GM21515 (cell line): ENCODE results near the gene SMIM1.
"Not testable (repeated sequence)": the region's sequence is repeated elsewhere in the genome, so short reads cannot be mapped to it uniquely, and the experiment has no call there.

ENCODE experiments used
- ATAC-seq: cut with Tn5 transposase; IDR thresholded peaks from one replicate; pipeline ENCODE4 v1.9.1; 2021; ENCODE audit not compliant: unreplicated experiment

The SMIM1 gene

GRCh38 chr1:3789421-3790300, 17.1 kb downstream of the SMIM1 start:
- no peak for ATAC-seq

DNA sequence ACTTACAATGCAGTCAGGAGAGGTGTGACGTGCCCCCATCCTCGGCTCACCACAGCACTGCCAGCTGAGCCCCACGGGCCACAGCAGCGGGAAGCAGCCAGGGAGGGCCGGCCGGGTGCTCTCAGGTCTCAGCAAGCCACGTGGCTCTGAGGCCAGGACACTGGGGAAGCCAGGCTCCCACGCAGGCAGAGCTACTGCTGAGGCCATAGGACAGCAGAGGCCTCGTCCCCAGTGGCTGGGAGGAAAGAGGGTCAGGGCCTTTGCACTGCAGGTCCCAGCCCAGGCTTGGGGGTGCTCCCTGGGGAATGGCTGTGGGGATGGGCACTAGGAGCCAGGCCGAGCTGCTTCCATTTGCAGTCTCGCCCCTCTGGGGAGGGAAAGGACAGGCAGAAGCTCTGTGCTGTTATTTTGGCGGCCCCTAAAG, 18.0 kb downstream of the SMIM1 start:
- no peak for ATAC-seq

DNA sequence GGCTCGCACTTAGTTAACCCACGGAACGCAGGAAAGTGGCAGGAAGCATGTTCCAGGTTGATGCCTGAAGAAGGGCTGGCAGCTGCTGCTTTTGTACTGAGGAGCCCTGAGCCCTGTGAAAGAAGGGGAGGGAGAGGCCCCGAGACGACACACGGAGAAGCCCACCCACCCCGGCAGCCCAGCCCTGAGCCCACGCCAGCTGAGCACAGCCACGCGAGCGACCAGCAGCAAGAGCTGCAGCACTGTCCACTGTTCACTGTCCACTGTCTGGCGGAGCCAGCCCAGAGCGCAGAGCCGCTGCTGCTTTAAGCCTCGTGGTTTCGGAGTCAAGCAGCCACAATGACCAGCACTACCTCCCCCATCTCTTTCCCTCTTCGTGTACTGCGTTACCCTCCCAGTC, 18.4 kb downstream of the SMIM1 start:
- ATAC-seq: no peak

- peak; percentile 33 for ATAC-seq
These were observed 23.1 kb downstream of the SMIM1 start for GRCh38 chr1:3795453-3796214.

DNA sequence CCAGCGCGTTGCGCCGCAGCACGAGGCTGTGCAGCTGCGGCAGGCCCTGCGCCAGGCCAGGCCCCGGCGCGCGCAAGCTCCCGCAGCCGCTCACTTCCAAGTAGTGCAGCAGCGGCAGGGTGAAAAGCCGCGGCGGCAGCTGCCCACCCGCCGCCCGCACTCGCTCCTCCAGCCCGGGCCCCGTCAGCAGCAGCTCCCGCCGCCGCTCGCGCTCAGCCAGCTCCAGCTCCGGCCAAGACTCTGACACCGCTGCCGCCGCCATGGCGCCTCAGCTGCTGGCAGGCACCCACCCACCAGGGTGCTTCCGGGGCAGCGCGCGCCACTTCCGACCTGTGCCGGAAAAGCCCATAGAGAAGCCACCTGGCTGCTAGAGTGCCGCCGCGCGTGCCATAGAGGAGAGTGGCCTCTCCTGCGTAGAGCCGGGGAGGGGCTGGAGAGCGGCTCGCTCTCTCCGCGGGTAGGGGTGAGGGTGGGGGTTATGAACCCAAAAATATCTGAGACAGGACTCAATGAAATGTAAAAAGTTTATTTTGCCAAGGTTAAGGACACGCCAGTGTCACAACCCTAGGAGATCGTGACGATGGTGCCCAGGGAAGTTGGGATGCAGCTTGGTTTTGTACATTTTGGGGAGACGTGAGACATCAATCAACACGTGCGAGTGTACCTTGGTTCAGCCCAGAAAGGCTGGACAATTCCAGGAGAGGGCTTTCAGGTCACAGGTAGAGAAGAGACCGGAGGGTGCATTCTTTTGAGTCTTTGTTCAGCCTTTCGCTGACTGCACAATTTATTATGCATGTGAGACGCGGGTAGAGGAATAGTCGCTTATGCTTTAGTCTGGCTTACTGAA, 23.9 kb downstream of the SMIM1 start, which contains the start of gene LRRC47:
Gene LRRC47, minus strand, starts transcription at position 284 of the 847 bp plus-strand sequence. Its CDS starts 22 bp downstream, at position 262.
- peak; percentile 93 for ATAC-seq

GRCh38 chr1:3799976-3800685, 27.6 kb downstream of the SMIM1 start:
- ATAC-seq: no peak

DNA sequence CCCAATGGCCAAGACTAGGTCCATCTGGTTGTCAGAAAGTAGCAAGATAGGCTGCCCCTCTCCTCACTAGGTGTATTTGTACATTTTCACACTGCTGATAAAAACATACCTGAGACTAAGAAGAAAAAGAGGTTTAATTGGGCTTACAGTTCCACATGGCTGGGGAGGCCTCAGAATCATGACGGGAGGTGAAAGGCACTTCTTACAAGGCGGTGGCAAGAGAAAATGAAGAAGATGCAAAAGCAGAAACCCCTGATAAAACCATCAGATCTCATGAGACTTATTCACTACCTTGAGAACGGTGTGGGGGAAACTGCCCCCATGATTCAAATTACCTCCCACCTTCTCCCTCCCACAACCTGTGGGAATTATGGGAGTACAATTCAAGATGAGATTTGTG, 28.2 kb downstream of the SMIM1 start:
- not testable (repeated sequence) for ATAC-seq

- ATAC-seq: no peak
These were observed 31.5 kb downstream of the SMIM1 start for GRCh38 chr1:3803905-3804626.

DNA sequence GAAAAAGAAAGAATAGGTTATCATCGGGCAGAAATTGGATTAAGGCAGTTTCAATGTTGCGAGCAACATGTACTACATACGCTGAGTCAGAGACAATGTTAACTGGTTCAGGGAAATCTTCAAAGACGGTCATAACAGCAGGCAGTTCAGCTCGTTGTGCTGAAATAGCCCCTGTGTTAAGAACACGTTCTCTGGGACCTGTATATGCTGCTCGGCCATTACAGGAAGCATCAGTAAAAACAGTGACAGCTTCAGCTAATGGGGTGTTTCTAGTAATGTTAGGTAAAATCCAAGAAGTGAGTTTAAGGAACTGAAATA, 32.0 kb downstream of the SMIM1 start:
- not testable (repeated sequence) for ATAC-seq

DNA sequence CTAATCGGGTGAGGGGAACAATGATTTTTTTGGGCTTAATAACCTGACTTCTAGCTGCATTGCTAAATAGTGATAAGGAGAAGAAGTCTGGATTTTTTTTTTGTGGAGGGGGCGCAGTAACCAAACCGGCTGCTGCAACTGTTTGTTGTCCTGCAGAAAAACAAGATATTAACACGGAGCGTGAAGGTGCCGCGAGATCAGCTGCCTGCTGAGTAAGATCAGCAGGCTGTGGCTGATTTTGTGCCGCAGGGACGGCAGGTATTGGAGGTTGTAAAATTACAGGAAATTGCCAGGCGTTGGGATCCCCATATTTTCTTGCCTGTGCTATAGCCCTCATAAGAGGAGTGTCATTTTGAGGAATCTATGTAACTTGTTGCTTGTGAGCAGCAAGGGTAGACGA, 32.5 kb downstream of the SMIM1 start:
- ATAC-seq: no peak

DNA sequence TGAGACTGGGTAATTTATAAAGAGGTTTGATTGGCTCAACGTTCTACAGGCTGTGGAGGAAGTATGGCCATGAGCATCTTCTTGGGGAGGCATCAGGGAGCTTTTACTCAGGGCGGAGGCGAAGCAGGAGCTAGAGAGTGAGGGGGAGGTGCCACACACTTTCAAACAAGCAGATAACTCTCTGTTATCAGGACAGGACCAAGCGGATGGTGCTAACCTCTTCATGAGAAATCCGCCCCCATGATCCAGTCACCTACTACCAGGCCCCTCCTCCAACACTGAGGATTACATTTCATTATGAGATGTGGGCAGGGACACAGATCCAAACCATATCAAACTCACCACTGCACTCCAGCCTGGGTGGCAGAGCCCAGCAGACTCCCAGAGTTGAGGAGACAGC, 35.2 kb downstream of the SMIM1 start:
- ATAC-seq: no peak

- no peak for ATAC-seq
These were observed 37.1 kb downstream of the SMIM1 start for GRCh38 chr1:3809680-3810079.

GRCh38 chr1:3810149-3810761, 37.7 kb downstream of the SMIM1 start:
- not testable (repeated sequence) for ATAC-seq

DNA sequence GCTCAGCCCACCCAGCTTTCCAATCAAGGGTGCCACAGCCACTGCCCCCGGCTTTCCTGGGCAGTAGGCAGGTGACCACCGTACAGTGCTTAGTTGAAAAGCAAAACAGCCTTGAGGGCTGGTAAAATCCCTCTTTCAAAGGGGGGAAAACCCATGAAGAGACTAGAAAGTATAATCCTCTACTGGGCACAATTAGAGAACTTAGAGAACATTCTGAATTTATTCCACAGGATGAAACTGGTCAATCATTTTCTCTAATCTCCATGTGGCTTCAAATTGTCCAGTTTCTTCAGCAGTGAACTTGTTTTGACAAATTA, 39.0 kb downstream of the SMIM1 start:
- no peak for ATAC-seq

- ATAC-seq: no peak
These were observed 41.5 kb downstream of the SMIM1 start for GRCh38 chr1:3814065-3814464.

DNA sequence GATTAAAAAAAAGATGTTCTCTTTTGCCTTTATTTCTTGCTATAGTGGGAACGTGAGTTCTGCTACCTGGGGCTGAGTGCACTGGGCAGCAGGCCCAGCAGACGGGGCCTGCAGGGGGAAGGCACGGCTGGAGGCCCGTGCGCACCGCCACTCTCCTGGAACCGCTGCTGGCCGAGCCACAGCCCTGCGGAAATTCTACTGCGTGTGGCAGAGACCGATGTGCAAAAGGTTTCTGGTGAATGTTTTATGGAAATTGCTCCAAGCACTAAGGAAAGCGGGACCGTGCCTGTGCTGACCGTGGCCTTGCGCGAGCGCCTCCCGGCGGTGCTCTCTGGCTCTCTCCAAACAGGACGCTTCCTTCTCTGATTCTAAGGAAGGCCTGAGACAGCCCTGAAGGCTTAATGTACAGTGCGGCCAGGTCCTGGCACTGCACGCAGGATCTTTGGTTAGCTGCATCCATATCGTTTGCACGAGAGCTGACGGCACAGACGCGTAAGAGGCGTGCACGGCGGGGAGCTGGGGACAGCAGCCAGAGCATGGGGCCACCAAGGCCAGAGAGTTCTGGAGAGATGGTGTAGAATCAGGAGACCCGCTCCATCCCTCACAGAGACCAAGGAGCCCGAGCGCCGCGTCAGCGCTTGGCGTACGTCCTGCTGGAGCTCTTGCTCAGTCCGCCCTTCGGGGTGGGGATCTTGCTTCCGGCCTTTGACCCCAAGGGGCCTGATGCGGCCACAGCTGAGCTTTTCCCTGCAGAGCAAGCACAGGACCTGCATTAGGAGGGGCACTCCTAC, 42.4 kb downstream of the SMIM1 start:
- ATAC-seq: no peak

GRCh38 chr1:3816331-3817137, 44.0 kb downstream of the SMIM1 start:
- no peak for ATAC-seq

DNA sequence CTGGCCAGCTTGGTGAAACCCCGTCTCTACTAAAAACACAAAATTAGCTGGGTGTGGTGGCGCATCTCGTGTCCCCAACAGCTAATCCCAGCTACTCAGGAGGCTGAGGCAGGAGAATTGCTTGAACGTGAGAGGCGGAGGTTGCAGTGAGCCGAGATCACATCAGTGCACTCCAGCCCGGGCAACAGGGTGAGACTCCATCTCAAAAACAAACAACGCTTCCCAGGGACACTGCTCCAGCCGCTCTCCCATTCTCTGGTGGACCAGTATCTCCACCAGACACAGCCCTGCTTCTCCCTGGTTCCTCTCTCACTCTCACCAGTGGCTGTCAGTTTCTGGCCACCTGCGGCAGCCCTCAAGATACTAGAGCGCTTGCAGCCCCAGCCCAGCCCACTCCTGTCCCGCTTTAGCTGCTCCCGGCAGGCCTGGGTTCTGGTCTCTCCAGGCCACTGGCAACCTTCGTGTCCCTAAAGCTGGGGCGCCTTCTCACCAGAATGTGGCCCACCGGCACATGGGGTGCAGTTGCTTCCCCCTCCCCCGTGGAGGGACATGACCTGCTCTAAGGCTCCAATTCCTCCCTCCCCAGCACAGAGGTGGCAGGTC, 44.7 kb downstream of the SMIM1 start:
- no peak for ATAC-seq
